Measurements from ENCODE around the gene ARID1B.
A peak's percentile ranks its signal among the peaks of the same experiment; 100 is the strongest.

The ARID1B gene

DNA sequence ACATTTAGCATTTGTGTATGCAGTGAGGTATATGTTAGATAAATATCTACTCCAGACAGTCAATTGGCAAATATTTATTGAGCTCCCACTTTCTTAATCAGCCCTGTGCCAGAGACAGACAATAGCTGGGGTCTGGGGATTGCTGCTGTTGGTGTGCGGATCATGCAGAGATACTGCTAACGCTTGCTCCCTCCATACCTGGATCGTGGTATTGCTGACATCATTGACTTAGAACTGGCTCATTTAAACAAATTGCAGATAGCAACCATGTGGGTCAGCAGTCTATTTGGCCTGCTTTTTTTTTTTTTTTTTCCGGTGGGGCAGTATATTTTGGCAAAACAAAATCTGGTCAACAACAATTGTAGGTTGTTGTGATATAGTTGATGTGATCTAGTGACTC lies 9.5 kb downstream of the ARID1B start:
- Histone ChIP-seq H3K4me2 (ENCODE audit: low read depth, low read length, poor library complexity, severe bottlenecking) (no peak overlapping the region), H3K9me3 (ENCODE audit: insufficient read depth, low read length) (no peaks in the 10 kb centered on the region), H3K9ac (ENCODE audit: low read length) (no peak overlapping the region)

DNA sequence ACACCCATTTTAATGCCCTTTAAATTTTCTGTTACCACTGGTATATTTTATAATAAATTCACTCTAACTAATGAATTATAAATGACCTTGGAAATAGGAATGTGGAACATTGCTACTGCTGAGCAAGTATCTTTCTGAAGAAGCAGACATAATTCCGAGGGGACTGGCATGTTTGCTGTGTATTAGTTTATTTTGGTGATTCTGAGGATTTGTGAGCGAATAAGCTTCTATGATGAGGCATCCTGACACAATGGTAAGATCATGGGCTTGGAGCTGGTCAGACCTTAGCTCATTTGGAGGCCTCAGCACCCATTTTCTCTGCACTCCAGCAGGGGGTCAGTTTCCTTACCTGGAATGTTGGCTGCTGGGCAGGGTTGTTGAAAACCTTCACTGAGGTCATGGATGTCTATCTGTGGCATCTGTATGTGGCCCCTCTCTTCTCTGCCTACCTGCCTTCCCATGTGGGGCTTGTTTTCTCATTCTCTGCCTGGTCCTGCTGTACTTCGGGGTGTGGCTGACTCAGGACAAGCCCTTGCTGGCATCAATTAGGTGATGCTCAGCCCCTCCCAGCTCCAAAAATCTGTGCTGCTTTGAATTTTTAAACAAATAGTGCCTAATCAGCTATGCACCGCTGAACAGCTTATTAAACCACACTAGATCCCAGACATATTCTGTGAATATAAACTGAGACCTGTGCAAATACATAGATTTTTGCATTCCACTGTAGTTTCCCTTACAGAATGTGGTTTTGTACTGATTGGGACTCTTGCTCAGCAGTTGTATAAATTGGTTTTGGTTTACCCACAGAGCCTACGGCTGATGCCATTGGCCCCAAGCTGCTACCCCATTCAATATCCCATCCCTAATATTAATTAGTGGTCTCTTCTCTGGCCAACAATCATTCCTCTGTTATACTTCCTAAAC lies 10.7 kb downstream of the ARID1B start:
- Histone ChIP-seq H3K4me3 (ENCODE audit: insufficient read depth, low read length, poor library complexity, severe bottlenecking) (no peak overlapping the region), H3K27me3 (ENCODE audit: low read length) (no peaks in the 10 kb centered on the region), H4K20me1 (ENCODE audit: low read depth, low read length) (peaks cover 70% of the 10 kb centered on the region), H3K4me2 (ENCODE audit: low read depth, low read length, poor library complexity, severe bottlenecking) (peak overlapping the region; percentile 9), H3K36me3 (ENCODE audit: low read length) (peaks cover 24% of the 10 kb centered on the region; the same call in 1 of the 2 replicates), H3K9me2 (replicated peaks; ENCODE audit: insufficient read depth, low read length) (no peaks in the 10 kb centered on the region), H3K9ac (ENCODE audit: low read length) (no peak overlapping the region), H3F3A (ENCODE audit: insufficient read depth) (0 out of 2 replicates have a peak, but pooled peaks cover 4% of the 10 kb centered on the region), H3K27ac (ENCODE audit: low read depth, low read length) (no peak overlapping the region), H3K79me2 (ENCODE audit: insufficient read depth, low read length) (peaks cover 100% of the 10 kb centered on the region), H3K9me3 (ENCODE audit: insufficient read depth, low read length) (no peaks in the 10 kb centered on the region), H2AFZ (ENCODE audit: low read depth, low read length, severe bottlenecking) (no peak overlapping the region)
- TF ChIP-seq EZH2phosphoT487 (conservative IDR thresholded peaks at IDR 0.05; ENCODE audit: low read length) = no peak
- TF ChIP-seq, protein P1, sequence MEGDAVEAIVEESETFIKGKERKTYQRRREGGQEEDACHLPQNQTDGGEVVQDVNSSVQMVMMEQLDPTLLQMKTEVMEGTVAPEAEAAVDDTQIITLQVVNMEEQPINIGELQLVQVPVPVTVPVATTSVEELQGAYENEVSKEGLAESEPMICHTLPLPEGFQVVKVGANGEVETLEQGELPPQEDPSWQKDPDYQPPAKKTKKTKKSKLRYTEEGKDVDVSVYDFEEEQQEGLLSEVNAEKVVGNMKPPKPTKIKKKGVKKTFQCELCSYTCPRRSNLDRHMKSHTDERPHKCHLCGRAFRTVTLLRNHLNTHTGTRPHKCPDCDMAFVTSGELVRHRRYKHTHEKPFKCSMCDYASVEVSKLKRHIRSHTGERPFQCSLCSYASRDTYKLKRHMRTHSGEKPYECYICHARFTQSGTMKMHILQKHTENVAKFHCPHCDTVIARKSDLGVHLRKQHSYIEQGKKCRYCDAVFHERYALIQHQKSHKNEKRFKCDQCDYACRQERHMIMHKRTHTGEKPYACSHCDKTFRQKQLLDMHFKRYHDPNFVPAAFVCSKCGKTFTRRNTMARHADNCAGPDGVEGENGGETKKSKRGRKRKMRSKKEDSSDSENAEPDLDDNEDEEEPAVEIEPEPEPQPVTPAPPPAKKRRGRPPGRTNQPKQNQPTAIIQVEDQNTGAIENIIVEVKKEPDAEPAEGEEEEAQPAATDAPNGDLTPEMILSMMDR (IDR thresholded peaks at IDR 0.05; ENCODE audit: insufficient read depth, low read length, poor library complexity, severe bottlenecking) = no peak

More for the DNA sequence above, 9.5 kb downstream of the ARID1B start:
- H3K36me3 ChIP-seq (ENCODE audit: low read length) = peaks cover 33% of the 10 kb centered on the region; the same call in 1 of the 2 replicates
- H3K27ac ChIP-seq (ENCODE audit: low read depth, low read length) = no peak overlapping the region
- no peaks in the 10 kb centered on the region for H3K27me3 ChIP-seq (ENCODE audit: low read length)
- H3K79me2 ChIP-seq (ENCODE audit: insufficient read depth, low read length) = peaks cover 100% of the 10 kb centered on the region
- no peak overlapping the region for H2AFZ ChIP-seq (ENCODE audit: low read depth, low read length, severe bottlenecking)
- H3K9me2 ChIP-seq (replicated peaks; ENCODE audit: insufficient read depth, low read length) = no peaks in the 10 kb centered on the region
- no peak overlapping the region for H3K4me3 ChIP-seq (ENCODE audit: insufficient read depth, low read length, poor library complexity, severe bottlenecking)
- H3F3A ChIP-seq (ENCODE audit: insufficient read depth) = 0 out of 2 replicates have a peak, but pooled peaks cover 8% of the 10 kb centered on the region
- peaks cover 82% of the 10 kb centered on the region for H4K20me1 ChIP-seq (ENCODE audit: low read depth, low read length)
- TF ChIP-seq, protein P1 (IDR thresholded peaks at IDR 0.05; ENCODE audit: insufficient read depth, low read length, poor library complexity, severe bottlenecking) = no peak
- no peak for TF ChIP-seq EZH2phosphoT487 (conservative IDR thresholded peaks at IDR 0.05; ENCODE audit: low read length)

DNA sequence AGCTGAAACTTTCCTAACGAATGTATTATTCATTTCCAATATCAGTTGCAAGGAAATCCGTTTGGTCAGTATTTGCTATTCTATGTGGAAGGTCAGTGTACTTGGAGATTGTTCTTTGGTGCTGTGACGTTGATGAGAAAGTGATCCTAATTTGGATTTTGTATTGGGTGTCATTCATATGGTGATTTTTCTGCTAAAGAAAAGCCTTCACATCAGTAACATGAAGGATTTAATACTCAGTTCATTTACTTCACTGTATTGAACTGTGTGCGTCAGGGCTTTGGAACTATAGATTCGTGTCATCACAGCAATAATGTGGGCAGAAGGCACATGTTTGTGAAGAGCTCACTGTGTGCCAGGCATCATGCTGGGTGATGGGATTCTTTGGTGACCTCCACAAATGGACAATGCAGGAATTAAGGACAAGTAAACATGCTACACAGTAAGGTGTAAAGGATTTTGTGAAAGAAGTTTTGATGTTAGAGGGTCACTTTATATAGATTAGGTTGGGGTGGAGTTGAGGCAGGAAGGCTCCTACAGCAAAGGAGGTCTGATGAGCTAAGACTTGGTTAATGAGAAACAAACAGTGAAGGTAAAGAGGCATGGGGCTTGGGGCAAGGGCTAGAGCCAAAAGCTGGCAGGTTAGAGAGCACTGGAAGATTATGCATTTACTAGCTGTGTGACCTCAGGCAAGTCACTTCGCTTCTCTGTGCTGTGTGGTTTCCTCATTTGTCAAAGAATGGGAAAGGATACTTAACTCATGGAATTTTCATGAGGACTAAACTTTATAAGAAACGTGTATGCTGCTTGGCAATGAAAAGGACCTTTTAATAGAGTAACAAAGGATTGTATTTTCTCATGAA lies 12.1 kb downstream of the ARID1B start:
- Histone ChIP-seq H4K20me1 (ENCODE audit: low read depth, low read length) (peaks cover 56% of the 10 kb centered on the region), H3K4me3 (ENCODE audit: insufficient read depth, low read length, poor library complexity, severe bottlenecking) (no peak overlapping the region), H2AFZ (ENCODE audit: low read depth, low read length, severe bottlenecking) (no peak overlapping the region), H3K9me3 (ENCODE audit: insufficient read depth, low read length) (no peaks in the 10 kb centered on the region), H3K27me3 (ENCODE audit: low read length) (no peaks in the 10 kb centered on the region), H3K9ac (ENCODE audit: low read length) (no peak overlapping the region), H3K9me2 (replicated peaks; ENCODE audit: insufficient read depth, low read length) (no peaks in the 10 kb centered on the region), H3K36me3 (ENCODE audit: low read length) (peaks cover 16% of the 10 kb centered on the region; the same call in 1 of the 2 replicates), H3K4me2 (ENCODE audit: low read depth, low read length, poor library complexity, severe bottlenecking) (no peak overlapping the region), H3K27ac (ENCODE audit: low read depth, low read length) (no peak overlapping the region), H3F3A (ENCODE audit: insufficient read depth) (0 out of 2 replicates have a peak, but pooled peaks cover 4% of the 10 kb centered on the region), H3K79me2 (ENCODE audit: insufficient read depth, low read length) (peaks cover 100% of the 10 kb centered on the region)
- TF ChIP-seq, protein P1 (IDR thresholded peaks at IDR 0.05; ENCODE audit: insufficient read depth, low read length, poor library complexity, severe bottlenecking) = no peak
- no peak for TF ChIP-seq EZH2phosphoT487 (conservative IDR thresholded peaks at IDR 0.05; ENCODE audit: low read length)
